ENCODE data around the gene ACSF3. TPM values are rescaled to one million over a fixed set of nuclear protein-coding genes. Genes with fewer than 3 reads are reported as not detected.

The ACSF3 gene
- total RNA-seq, 1 donor from 2014 or later: 31.7 TPM

GRCh38 chr16:89198417-89199240 is 105.0 kb downstream of the ACSF3 start:
- no peak for TF ChIP-seq CTCF (IDR thresholded peaks at IDR 0.05)
- no peaks in the 10 kb centered on the region for H3K9me3 ChIP-seq
- ATAC-seq: no peak

GRCh38 chr16:89199241-89200123 is 105.8 kb downstream of the ACSF3 start:
- H3K36me3 ChIP-seq: no peaks in the 10 kb centered on the region
- H3K4me1 ChIP-seq: peaks cover 21% of the 10 kb centered on the region
- TF ChIP-seq CTCF (IDR thresholded peaks at IDR 0.05): no peak
- DNase-seq: peak; percentile 49
- peak overlapping the region; percentile 49 for H3K4me3 ChIP-seq
- peak overlapping the region; percentile 74 for H3K27ac ChIP-seq
- H3K9me3 ChIP-seq: no peaks in the 10 kb centered on the region
- ATAC-seq: no peak
- peaks cover 47% of the 10 kb centered on the region for H3K27me3 ChIP-seq (ENCODE audit: low read depth)
- intact Hi-C loops (cut with DNase I): no loop called here

More at GRCh38 chr16:89198417-89199240, 105.0 kb downstream of the ACSF3 start:
- no peak overlapping the region for H3K27ac ChIP-seq
- peak; percentile 36 for DNase-seq
- peaks cover 21% of the 10 kb centered on the region for H3K4me1 ChIP-seq
- H3K36me3 ChIP-seq: no peaks in the 10 kb centered on the region
- intact Hi-C loops (cut with DNase I): no loop called here
- peaks cover 44% of the 10 kb centered on the region for H3K27me3 ChIP-seq (ENCODE audit: low read depth)
- no peak overlapping the region for H3K4me3 ChIP-seq

- H3K27ac ChIP-seq: peak within 1 kb of the TSS; percentile 74
- H3K4me1 ChIP-seq: peaks cover 21% of the 10 kb centered on the region
- peak within 1 kb of the TSS; percentile 49 for H3K4me3 ChIP-seq
- H3K27me3 ChIP-seq (ENCODE audit: low read depth): peaks cover 53% of the 10 kb centered on the region
- peak; percentile 82 for DNase-seq
- no peaks in the 10 kb centered on the region for H3K36me3 ChIP-seq
- no peaks in the 10 kb centered on the region for H3K9me3 ChIP-seq
- TF ChIP-seq CTCF (IDR thresholded peaks at IDR 0.05): no peak
- ATAC-seq: peak; percentile 74 to 76
- intact Hi-C loops (cut with DNase I): no loop called here
Measured at GRCh38 chr16:89200124-89200849, 106.6 kb downstream of the ACSF3 start, which contains the start of gene SLC22A31. Gene SLC22A31, minus strand, starts transcription at chr16:89200537. Its CDS starts 36 bp downstream, at chr16:89200501.

- Histone ChIP-seq H3K4me3 (peak overlapping the region; percentile 49), H3K27ac (peak overlapping the region; percentile 72)
- DNase-seq: peak; percentile 51
Measured at GRCh38 chr16:89200850-89201411, 107.3 kb downstream of the ACSF3 start.

More at GRCh38 chr16:89200850-89201411, 107.3 kb downstream of the ACSF3 start:
- no peaks in the 10 kb centered on the region for H3K36me3 ChIP-seq
- TF ChIP-seq CTCF (IDR thresholded peaks at IDR 0.05): no peak
- no peak for ATAC-seq
- H3K9me3 ChIP-seq: no peaks in the 10 kb centered on the region
- peaks cover 21% of the 10 kb centered on the region for H3K4me1 ChIP-seq
- intact Hi-C loops (cut with DNase I): no loop called here
- H3K27me3 ChIP-seq (ENCODE audit: low read depth): peaks cover 53% of the 10 kb centered on the region
